SH-SY5Y (cell line): ENCODE measurements around the gene FAM98B.
A peak's percentile ranks its signal among the peaks of the same experiment; 100 is the strongest.

Experiments used
- GATA2 ChIP-seq: IDR thresholded peaks from 2 replicates; pipeline ENCODE4 v1.6.1; 2011; ENCODE audit warnings: mild to moderate bottlenecking, low read depth, low read length
- GATA3 ChIP-seq: IDR thresholded peaks from 2 replicates; pipeline ENCODE4 v1.6.1; 2011; ENCODE audit warnings: low read depth, mild to moderate bottlenecking, low read length, moderate library complexity

The FAM98B gene

GRCh38 chr15:38512901-38513300 lies 59.0 kb downstream of the FAM98B start:
- TF ChIP-seq GATA3 (no peak), GATA2 (no peak)

DNA sequence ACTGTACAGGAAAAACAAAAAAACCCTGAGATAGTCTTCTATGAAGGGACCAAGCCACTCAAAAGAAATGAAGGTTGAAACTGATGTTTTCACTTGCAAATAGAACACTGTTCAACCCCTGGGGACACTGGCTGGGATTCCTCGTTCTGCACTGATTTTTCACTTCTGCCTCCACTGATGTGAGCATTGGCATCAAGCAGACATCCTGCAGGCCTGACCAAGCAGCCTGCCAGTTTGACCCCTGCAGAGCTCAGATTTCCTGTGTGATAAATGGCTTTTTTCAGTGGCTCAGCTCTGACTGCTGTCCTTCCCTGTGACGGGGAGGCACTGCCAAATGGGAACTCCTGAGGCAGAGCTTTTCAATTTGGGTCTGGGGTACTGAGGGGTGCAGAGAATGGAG lies 60.7 kb downstream of the FAM98B start:
- TF ChIP-seq GATA3 (peak; percentile 59; the same call in 1 of the 2 replicates), GATA2 (peak; percentile 91)

DNA sequence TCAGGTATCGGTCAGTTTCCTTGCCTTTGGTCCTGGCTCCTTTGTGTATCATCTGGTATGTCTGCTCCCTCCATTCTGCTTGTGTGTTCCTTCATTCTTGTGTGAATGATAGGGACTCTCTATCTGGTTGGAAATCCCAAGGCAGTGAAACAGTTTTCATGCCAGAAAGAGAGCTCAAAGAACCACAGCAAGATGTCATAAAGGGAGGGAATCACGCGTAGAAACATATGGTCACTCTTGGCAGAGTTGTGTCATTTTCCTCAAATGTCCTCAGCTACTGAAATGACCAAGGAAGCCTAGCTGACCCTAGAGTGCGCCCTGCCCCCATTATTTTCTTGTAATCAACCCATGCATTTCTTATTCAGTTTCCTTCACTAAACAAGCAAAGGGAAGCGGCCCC lies 62.7 kb downstream of the FAM98B start:
- TF ChIP-seq GATA2 (no peak), GATA3 (no peak)

DNA sequence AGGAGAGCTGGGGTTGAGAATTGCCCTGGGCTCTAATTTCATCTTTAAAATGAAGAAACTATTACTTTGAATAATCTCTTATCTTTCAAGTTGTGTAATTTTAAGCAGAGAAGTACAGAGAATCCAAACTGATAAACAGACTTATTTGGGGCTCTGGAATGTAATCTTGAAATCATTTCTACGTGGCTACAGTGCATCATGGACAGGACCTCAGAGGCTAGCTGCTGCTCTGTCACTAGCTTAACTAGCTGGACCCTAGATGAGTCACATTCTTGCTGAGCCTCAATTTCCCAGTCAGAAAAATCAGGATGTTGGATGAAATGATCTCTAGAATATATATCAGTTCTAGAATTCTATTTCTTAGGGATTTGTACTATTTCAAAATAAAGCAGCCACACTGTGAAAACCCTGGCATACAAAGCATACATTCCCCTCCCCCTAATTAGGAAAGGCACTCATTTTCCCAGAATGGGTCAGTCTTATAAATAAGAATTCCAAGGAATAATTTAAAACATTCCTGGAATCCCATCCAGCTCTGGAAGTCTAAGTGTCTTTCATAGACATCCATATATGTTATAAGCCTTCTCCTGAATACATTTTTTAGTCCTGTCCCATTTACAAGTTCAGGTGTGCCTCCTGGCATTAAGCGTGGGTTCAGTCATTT lies 63.5 kb downstream of the FAM98B start:
- TF ChIP-seq GATA3, result no peak
- no peak for TF ChIP-seq GATA2

- TF ChIP-seq GATA3 (no peak), GATA2 (no peak)
Observed at GRCh38 chr15:38518084-38518483, 64.2 kb downstream of the FAM98B start.

DNA sequence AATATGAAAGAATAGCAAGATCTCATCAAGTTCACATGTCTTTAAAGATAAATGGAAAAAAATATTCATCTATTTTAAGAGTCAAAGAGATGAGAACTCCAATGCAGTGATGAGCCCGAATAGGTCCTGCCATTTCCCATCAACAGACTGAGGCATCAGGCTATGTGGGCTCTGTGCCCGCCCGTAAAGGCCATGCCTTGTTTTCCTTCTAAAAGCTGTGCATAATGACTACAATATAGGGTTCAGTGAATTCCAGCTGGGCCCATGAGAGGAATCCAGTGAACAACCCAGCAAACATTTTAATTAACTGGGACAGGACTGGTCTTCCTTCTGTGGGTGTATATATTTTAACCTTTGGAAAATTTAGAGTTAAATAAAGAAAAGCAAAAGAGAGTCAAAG lies 66.1 kb downstream of the FAM98B start:
- TF ChIP-seq GATA3 (no peak), GATA2 (no peak)

DNA sequence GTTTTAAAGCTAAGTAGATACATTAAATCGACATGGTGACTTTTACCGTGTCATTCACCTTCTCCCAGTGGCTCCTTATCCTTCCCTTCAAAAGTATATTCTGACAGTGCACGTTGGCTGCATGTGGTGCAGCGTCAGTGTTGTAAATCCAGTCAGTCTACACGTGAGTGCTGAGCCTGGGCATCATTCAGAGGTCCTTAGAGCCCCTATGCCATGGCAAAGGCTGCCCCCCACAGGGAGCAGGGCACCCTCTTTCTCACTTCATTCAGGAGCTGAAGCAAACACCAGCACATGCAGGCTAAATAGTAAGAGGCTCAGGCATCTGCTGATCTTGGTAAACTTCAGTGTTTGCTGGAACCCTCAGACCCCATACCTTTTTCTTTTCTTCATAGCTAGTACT lies 67.4 kb downstream of the FAM98B start:
- TF ChIP-seq GATA3 (no peak), GATA2 (no peak)

DNA sequence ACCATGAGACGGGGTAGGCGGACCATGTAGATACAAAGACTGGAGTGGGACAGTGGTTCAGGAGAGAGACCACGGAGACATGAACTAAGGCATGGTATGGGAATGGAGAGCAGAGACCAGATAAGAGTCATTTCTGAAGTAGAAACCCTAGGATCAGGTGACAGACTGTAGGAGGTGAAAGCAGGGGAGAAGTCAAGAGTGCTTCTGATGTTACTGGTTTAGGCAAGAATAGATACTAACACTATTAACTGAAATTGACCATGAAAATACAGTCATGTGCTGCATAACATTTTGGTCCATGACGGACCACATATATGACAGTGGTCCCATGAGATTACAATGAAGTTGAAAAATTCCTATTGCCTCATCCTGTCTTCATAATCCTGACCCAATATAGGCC lies 69.0 kb downstream of the FAM98B start:
- TF ChIP-seq GATA3 (no peak), GATA2 (no peak)

- TF ChIP-seq GATA2 (no peak), GATA3 (no peak)
Observed at GRCh38 chr15:38524156-38524555, 70.2 kb downstream of the FAM98B start.

DNA sequence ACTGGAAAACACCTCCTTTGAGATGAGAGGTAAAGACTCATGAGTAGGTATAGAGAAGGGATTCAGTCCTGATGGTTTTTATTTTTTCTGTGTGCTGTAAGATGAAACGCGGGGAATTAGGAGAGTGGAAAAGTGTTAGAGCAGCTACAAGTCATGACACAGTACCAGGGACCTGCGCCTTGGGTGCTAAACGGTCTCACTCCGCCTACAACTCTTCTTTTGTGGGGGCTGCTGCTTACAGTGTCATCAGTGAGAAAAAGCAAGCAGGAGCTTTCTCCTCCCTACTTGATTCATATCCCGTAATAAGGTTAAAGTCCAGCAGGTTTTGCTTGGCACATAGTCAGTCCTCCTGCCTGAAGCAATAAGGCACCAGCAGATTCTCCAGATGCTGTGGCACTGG lies 71.6 kb downstream of the FAM98B start:
- TF ChIP-seq GATA3 (no peak), GATA2 (no peak)

DNA sequence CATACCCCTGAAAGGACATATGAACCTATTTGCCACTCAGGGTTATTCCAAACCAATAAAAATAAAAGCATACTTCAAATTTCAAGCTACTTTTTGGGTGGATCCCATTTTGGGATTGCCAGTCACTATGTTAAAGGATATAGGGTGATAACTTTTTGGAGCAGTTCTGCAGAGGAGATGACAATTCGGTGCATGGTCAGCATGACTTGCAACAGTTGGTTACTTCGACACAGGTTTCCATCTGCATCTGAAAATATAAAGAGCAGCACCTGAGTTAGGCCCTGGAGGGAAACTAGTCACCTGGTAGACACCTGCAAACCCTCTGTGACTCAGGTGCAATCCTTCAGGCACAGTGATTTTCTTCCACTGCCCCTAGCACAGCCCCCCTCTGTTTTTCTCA lies 72.2 kb downstream of the FAM98B start:
- TF ChIP-seq GATA2, result no peak
- no peak for TF ChIP-seq GATA3

GRCh38 chr15:38528294-38528693 lies 74.4 kb downstream of the FAM98B start:
- TF ChIP-seq GATA2, result no peak
- TF ChIP-seq GATA3, result no peak

DNA sequence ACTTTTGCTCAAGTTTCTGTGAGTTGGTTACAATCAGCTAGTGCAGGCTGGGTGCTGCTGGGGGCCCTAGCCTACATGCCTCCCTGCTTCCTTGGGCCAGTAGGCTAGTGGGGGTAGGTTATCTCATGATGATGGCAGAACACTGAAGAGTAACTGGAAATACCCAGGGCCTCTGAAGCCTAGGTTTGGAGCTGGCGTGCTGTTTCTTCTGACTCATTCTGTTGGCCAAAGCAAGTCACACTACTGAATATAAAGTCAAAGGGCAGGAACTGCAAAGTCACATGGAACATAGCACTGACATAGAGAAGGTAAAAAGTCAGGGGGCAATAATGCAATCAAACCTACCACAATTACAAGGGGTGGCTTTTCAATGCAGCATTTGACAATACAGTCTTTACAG lies 76.2 kb downstream of the FAM98B start:
- TF ChIP-seq GATA2 (no peak), GATA3 (no peak)

DNA sequence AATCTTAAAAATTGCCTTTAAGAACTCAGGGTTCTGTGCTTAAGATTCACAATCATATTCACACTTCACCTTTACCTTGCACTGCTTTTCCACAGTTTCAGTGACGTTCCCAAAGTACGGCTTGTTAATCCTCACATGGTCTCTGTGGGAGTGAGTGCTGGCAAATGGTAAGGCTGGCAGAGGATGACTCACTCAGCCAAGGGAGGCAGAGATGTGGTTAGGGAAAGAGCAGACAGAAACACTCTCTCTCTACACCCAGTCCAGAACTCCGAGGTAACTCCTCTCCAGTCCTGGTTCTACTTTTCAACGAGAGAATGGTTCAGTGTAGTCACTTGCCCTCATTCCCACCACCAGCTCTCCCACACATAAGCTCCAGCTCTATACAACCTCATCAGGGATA lies 77.6 kb downstream of the FAM98B start:
- TF ChIP-seq GATA2 (no peak), GATA3 (no peak)

- TF ChIP-seq GATA2 (no peak), GATA3 (no peak)
Observed at GRCh38 chr15:38532728-38533127, 78.8 kb downstream of the FAM98B start.

- TF ChIP-seq GATA2 (no peak), GATA3 (no peak)
Observed at GRCh38 chr15:38533416-38533915, 79.5 kb downstream of the FAM98B start.

DNA sequence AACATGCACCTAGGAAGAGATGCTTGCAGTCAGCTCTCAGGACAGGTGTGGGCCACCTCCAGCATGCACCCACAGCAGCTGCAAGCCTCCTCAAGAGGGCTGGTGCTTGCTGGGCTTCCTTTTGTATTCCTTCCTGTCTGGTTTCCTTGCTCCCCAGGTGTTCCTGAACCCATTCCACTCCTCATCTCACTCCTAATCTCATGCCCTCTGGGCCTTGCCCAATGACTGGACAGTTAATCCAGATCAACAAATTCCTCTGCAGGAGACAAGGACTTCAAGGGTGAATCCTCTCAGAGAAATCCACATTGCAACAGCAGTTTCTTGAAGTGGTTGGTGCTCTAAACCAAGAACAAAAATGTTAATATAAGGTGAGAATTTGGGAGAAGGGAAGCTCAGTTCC lies 80.0 kb downstream of the FAM98B start:
- TF ChIP-seq GATA3, result no peak
